Mammary epithelial cell (primary cell): ENCODE data around the gene RAP1B.

Source experiments
- EZH2 ChIP-seq: IDR thresholded peaks from 2 replicates; pipeline ENCODE4 v1.6.1; 2012; ENCODE audit warnings: low read length, inconsistent platforms, borderline replicate concordance
- TF ChIP-seq, protein P1 (sequence below), 2 donors: IDR thresholded peaks in 1 of 2; conservative IDR thresholded peaks in 1 of 2; 2 replicates each; pipeline ENCODE4 v1.5.1; 2011 to 2012; ENCODE audit warnings: inconsistent platforms in 2 of 2, low read length in 2 of 2, mild to moderate bottlenecking in 2 of 2, control low read depth in 1 of 2, low read depth in 1 of 2; ENCODE audit not compliant: insufficient read depth in 1 of 2; ENCODE audit errors: extremely low read depth in 1 of 2

DNA sequence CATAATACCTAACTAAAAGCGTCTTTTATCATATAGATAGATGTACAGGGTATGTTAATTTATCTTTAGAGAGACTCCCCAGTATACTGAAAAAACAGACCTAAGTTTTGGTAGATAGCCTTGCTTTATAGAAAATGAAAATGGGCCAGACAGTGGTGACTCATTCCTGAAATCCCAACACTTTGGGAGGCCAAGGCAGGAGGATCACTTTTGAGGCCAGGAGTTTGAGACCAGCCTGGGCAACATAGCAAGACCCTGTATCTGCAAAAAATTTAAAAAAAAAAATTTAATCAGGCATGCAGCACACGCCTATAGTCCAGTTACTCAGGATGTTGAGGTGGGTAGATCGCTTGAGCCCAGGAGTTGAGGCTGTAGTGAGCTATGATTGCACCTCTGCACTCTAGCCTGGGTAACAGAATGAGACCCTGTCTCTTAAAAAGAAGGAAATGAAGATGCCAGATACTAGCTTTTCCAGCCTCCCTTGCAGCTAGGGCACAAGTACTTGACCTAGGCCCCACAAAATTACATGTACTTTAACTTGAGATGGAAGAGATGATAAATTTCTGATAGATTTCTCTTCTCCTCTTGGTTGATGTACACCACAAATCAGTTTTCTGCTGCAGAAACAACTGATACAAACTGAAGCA is 17.1 kb downstream of the RAP1B start:
- TF ChIP-seq, protein P1, sequence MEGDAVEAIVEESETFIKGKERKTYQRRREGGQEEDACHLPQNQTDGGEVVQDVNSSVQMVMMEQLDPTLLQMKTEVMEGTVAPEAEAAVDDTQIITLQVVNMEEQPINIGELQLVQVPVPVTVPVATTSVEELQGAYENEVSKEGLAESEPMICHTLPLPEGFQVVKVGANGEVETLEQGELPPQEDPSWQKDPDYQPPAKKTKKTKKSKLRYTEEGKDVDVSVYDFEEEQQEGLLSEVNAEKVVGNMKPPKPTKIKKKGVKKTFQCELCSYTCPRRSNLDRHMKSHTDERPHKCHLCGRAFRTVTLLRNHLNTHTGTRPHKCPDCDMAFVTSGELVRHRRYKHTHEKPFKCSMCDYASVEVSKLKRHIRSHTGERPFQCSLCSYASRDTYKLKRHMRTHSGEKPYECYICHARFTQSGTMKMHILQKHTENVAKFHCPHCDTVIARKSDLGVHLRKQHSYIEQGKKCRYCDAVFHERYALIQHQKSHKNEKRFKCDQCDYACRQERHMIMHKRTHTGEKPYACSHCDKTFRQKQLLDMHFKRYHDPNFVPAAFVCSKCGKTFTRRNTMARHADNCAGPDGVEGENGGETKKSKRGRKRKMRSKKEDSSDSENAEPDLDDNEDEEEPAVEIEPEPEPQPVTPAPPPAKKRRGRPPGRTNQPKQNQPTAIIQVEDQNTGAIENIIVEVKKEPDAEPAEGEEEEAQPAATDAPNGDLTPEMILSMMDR (conservative IDR thresholded peaks at IDR 0.05 in 1 of 2, IDR thresholded peaks at IDR 0.05 in 1 of 2; ENCODE audit: extremely low read depth in 1 of 2, insufficient read depth in 1 of 2, low read depth in 1 of 2, low read length in 2 of 2), result no peak
- no peak for TF ChIP-seq EZH2
